HG03520 (cell line): Measurements from ENCODE around the gene APOBR.
"Not testable (repeated sequence)": the region's sequence is repeated elsewhere in the genome, so short reads cannot be mapped to it uniquely, and the experiment has no call there.

ENCODE experiments used
- ATAC-seq: cut with Tn5 transposase; IDR thresholded peaks from one replicate; pipeline ENCODE4 v1.9.1; 2021; ENCODE audit warnings: mild to moderate bottlenecking, moderate library complexity; ENCODE audit not compliant: unreplicated experiment

APOBR gene

GRCh38 chr16:28526201-28527099, 32.0 kb downstream of the APOBR start:
- no peak for ATAC-seq

GRCh38 chr16:28527100-28527785, 32.8 kb downstream of the APOBR start:
- not testable (repeated sequence) for ATAC-seq

DNA sequence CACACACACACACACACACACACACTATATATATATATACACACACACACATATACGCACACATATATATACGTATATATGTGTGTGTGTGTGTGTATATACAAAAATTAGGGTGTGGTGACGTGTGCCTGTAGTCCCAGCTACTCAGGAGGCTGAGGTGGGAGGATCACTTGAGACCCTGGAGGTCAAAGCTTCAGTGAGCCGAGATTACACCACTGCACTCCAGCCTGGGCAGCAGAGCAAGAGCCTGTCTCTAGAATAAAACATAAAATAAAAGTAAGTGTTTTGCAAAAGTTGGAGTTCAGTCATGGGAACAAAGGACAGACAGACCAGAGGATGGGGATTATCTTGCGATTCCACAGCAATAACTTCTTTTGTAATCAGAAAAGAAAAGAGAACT, 33.5 kb downstream of the APOBR start:
- no peak for ATAC-seq

DNA sequence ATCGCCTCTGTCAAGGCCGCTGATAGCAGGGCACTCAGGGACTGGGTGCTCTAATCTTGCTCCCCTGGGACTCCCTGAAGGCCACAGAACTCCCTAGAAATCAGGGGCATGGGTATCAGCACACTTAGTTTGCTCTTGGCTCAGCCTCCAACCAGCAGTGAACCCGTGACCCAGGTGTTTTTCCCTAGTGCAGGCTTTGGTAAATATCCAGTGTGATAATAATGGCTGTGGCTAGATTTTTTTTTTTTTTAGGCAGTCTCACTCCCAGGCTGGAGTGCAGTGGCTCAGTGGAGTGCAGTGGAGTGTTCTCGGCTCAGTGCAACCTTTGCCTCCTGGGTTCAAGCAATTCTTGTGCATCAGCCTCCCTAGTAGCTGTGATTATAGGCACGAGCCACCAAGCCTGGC, 34.0 kb downstream of the APOBR start:
- ATAC-seq: no peak

- ATAC-seq: no peak
Observed at GRCh38 chr16:28529124-28529523, 34.7 kb downstream of the APOBR start.

DNA sequence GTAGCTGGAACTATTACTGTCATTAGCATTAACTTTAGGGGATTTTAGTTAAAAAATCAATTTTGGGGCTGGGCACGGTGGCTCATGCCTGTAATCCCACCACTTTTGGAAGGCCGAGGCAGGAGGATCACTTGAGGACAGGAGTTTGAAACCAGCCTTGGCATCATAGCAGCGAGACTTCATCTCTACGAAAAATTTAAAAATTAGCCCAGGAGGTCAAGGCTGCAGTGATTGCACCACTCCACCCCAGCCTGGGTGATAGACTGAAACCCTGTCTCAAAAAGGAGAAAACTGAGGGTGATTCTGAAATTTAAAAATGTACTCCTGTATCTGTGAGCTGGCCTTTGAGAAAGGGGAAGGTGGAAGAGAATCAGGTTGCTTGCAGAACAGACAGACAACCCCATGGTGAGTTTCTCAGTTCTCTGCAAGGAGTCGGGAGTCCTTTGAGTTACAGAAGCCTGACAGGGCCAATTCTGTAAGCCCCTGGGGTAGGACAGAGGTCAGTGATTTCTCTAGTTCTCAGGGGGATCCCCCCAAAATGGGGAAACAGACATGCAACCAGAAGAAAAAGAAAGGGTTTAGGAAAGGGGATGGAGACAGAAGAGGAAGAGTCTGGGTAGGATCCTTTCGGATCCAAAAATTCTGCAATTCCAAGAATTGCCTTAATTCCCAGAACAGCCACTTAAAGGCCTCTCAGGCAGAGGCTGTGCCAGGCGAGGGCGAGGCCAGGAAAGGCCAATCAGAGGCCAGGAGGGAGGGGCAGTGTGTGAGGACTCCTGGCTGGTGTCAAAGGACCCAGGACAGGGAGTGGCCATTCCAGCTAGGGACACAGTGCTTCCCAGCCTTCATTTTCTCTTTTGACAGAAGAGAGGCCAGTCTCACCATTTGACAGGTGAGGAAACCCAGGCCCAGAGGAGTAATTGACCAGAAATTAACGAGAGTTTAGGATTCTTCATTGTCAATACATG, 37.6 kb downstream of the APOBR start:
- no peak for ATAC-seq

- no peak for ATAC-seq
Observed at GRCh38 chr16:28532940-28533647, 38.7 kb downstream of the APOBR start.

DNA sequence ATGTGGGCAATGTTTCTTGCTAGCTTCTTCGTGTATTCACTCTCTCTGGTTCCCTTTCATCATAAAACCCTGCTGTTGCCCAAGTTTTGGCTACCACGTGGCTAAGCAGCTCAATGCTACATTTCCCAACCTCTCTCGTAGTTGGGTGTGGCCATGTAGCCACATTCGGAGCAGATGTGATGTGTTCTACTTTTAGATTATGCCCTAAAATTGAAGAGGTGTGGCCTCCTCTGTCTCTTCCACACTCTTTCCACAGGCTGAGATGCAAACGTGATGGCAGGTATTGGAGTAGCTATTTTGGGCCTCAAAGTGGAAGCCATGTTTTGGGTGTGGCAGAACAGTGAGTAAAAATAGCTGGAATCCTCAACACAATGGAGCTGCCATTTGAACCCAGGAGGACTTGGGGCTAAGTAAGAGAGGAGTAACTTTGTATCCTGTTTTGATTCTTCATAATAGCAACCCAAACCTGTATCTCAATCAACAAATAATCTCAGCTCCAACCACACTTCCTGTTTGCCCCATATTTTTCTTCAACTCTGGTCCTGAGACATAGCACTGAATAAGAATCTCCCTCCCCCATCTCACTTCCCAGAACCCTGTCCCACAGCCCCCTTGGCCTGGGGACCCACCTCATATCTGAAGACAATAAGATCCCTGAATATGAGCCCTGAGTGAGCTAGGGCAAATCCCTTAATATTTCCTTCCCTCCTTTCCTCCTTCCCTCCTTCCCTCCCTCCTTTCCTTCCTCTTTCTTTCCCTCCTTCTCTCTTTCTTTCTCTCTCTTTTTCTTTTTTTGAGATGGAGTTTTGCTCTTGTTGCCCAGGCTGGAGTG, 40.3 kb downstream of the APOBR start:
- ATAC-seq: no peak

GRCh38 chr16:28537076-28537475, 42.6 kb downstream of the APOBR start:
- ATAC-seq: no peak

DNA sequence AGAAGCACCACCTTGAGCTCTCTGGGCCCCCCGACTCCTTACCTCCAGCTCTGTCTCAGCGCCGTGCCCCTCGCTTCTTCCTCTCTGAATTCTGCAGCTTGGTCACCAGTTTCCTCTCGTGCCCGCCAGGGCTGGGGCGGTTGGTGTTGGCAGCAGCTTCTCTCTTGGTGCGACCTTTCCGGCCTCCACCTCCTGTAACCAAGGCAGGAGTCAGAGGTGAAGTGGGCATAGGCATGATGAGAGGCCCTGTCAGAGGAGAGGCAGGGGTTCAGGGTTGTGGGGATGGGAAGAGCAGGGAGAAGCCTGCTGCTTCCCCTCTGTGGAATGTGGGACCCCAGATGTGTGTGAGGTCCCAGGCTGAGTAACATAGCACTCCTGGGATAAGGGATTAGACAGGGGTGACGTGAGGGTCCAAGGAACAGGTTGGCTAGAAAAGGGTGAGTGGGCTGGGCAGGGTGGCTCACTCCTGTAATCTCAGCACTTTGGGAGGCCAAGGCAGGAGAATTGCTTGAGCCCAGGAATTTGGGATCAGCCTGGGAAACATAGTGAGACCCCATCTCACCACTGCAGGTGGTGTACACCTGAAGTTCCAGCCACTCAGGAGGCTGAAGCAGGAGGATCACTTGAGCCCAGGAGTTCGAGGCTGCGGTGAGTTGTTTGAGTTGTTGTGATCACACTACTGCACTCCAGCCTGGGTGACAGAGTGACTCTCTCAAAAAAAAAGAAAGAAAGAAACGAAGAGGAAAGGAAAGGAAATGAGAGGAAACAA, 43.7 kb downstream of the APOBR start:
- no peak for ATAC-seq

DNA sequence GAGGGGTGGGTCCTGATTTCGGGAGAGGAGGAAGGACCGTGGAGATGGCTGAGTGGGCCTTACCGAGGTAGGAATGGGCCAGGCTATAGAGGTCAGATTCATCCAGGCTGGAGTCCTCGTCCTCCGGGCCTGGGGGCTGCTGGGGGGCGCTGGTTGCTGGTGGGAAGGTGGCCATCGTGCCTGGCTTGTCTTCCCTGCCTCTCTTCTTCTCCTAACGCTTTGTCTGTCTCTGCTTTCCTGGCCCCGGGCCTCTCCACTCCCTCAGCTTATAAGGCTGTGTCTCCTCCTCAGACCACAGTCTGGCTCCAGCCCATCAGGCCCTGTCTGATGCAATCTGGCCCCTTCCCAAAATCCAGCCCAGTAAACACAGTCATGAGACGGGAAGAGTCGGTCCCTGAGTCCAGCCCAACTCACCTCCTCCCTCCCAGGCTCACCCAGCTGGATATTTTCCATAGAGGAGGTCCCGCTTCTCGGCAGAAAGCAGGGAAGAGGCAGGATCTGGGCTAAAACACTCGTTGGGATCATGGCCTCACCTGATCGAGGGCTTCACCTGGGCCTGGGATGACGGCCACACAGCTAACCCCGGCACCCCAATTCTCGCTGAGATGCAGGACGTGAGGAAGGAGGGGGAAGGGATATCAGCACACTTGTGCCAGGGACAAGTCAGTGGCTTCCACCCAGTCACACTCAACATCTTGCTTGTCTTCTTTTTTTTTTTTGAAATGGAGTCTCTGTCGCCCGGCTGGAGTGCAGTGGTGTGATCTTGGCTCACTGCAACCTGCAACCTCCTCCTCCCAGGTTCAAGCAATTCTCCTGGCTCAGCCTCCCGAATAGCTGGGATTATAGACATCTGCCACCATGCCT, 44.5 kb downstream of the APOBR start, which contains the start of gene NUPR1:
NUPR1 (minus strand) TSS at position 242 of the 864 bp plus-strand sequence; CDS start at position 175, 67 bp downstream.
- ATAC-seq: no peak

- ATAC-seq: no peak
Observed at GRCh38 chr16:28540346-28540745, 45.9 kb downstream of the APOBR start.

- ATAC-seq: no peak
Observed at GRCh38 chr16:28542646-28543045, 48.2 kb downstream of the APOBR start.

DNA sequence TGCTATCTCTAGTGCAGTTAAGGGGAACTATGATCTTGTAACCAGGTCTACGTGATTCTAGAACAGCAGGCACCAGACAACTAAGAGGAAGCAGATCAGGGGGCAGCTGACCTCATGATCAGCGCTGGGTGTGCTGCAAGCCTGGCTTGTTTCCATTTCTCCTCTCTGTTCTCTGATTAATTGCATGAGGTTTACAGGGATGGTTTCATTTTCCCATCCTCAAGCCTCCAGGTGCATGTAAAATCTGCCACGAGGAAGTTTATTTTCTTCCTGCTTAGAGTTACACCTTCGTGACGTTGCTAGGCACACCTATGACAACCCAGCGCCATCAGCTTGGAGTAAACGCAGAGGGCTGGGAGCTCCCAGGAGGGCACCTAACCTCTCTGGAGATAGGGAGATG, 48.6 kb downstream of the APOBR start:
- ATAC-seq: no peak

GRCh38 chr16:28544998-28545397, 50.6 kb downstream of the APOBR start:
- no peak for ATAC-seq

GRCh38 chr16:28545964-28546363, 51.5 kb downstream of the APOBR start:
- ATAC-seq: not testable (repeated sequence)

GRCh38 chr16:28546626-28547025, 52.2 kb downstream of the APOBR start:
- ATAC-seq: no peak
